HepG2 (cell line): ENCODE measurements around the gene EPDR1.

ENCODE experiments used
- CTCF ChIP-seq: sonication (generic); formaldehyde crosslinking; IDR thresholded peaks from 2 replicates; pipeline ENCODE4 v1.5.0; 2020; ENCODE audit warnings: mild to moderate bottlenecking, missing genetic modification reagents, moderate library complexity
- RFX5 ChIP-seq: IDR thresholded peaks from 2 replicates; pipeline ENCODE4 v1.6.1; 2011; ENCODE audit warnings: low read depth, low read length, improper control_type of control experiment
- THAP7 ChIP-seq: sonication (generic); formaldehyde crosslinking; IDR thresholded peaks from 2 replicates; pipeline ENCODE4 v1.8.1; 2023; ENCODE audit warnings: mild to moderate bottlenecking, missing genetic modification reagents
- ZMYM3 ChIP-seq: sonication (generic); formaldehyde crosslinking; IDR thresholded peaks from 2 replicates; pipeline ENCODE4 v1.5.1; 2020; ENCODE audit warnings: mild to moderate bottlenecking, missing genetic modification reagents
- ZSCAN31 ChIP-seq: sonication (generic); formaldehyde crosslinking; IDR thresholded peaks from 2 replicates; pipeline ENCODE4 v1.5.0; 2020; ENCODE audit warnings: low read depth, mild to moderate bottlenecking, missing genetic modification reagents
- TF ChIP-seq, protein P1 (sequence below): sonication (generic); formaldehyde crosslinking; IDR thresholded peaks from 2 replicates; pipeline ENCODE4 v1.4.0; 2020; ENCODE audit warnings: mild to moderate bottlenecking, missing genetic modification reagents

DNA sequence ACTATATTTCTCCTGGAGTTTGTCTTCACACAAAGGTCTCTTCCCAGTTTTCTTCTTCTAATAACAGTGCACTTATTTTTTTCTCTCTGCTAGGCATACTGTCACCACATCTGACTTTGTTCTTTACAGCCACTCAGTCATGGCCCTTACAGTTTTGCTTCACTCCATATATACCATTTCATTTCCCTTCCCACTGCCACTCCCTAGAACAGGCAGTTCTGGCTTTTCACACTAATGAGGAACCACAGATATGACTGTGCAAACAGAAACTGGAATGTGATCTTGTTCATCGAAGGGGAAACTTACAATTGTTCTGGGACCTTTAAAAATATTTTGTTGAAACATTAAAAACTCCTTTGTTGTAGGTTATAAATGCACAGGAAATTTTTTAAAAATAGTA lies 67.3 kb downstream of the EPDR1 start:
- TF ChIP-seq CTCF (CRISPR knock-in tag) (no peak), ZSCAN31 (CRISPR knock-in tag) (no peak), RFX5 (no peak), ZMYM3 (CRISPR knock-in tag) (no peak), THAP7 (CRISPR knock-in tag) (no peak)
- TF ChIP-seq, protein P1, sequence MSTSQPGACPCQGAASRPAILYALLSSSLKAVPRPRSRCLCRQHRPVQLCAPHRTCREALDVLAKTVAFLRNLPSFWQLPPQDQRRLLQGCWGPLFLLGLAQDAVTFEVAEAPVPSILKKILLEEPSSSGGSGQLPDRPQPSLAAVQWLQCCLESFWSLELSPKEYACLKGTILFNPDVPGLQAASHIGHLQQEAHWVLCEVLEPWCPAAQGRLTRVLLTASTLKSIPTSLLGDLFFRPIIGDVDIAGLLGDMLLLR (CRISPR knock-in tag) = no peak
